NCI-H1694 treated with DMSO at 0.1 percent for 48 hours (cell line): ENCODE data around the gene KHSRP.
"Not testable (repeated sequence)": the region's sequence is repeated elsewhere in the genome, so short reads cannot be mapped to it uniquely, and the experiment has no call there.

Experiments
- DNase-seq: peaks from one replicate; lab custom pipeline; 2025; lab: John Stamatoyannopoulos, UW

KHSRP gene

GRCh38 chr19:6450166-6450565 lies 25.6 kb upstream of the KHSRP start:
- no peak for DNase-seq

- DNase-seq = no peak
These were observed 23.4 kb upstream of the KHSRP start for GRCh38 chr19:6448045-6448444.

- no peak for DNase-seq
These were observed 21.8 kb upstream of the KHSRP start for GRCh38 chr19:6446452-6446851.

GRCh38 chr19:6443986-6444385 lies 19.4 kb upstream of the KHSRP start:
- no peak for DNase-seq

- no peak for DNase-seq
These were observed 17.6 kb upstream of the KHSRP start for GRCh38 chr19:6442087-6442688.

GRCh38 chr19:6440905-6441304 lies 16.3 kb upstream of the KHSRP start:
- no peak for DNase-seq

- no peak for DNase-seq
These were observed 15.1 kb upstream of the KHSRP start for GRCh38 chr19:6439743-6440142.

- DNase-seq = no peak
These were observed 9.1 kb upstream of the KHSRP start, which contains the start of gene SLC25A41 for GRCh38 chr19:6433663-6434062. TSS of gene SLC25A41 (minus strand) at chr19:6433763. CDS start at chr19:6433693, 70 bp downstream.

- no peak for DNase-seq
These were observed 8.6 kb upstream of the KHSRP start for GRCh38 chr19:6433165-6433564.

GRCh38 chr19:6431891-6432290 lies 7.3 kb upstream of the KHSRP start:
- DNase-seq = no peak

- no peak for DNase-seq
These were observed 5.0 kb upstream of the KHSRP start for GRCh38 chr19:6429419-6430221.

- DNase-seq = not testable (repeated sequence)
These were observed 4.2 kb upstream of the KHSRP start for GRCh38 chr19:6428692-6429418.

GRCh38 chr19:6427131-6427530 lies 2.5 kb upstream of the KHSRP start:
- DNase-seq = no peak

- no peak for DNase-seq
These were observed 1.4 kb upstream of the KHSRP start for GRCh38 chr19:6425732-6426620.

- DNase-seq = peak; percentile 99
These were observed 524 bp upstream of the KHSRP start for GRCh38 chr19:6424939-6425731.

GRCh38 chr19:6423499-6424194 lies 964 bp downstream of the KHSRP start:
- DNase-seq = peak; percentile 2

GRCh38 chr19:6421075-6422014 lies 3.3 kb downstream of the KHSRP start:
- no peak for DNase-seq

- no peak for DNase-seq
These were observed 6.1 kb downstream of the KHSRP start for GRCh38 chr19:6418562-6418932.
